ENCODE results near the gene ABLIM3.

ABLIM3 gene

GRCh38 chr5:149133795-149134777 is 7.2 kb upstream of the ABLIM3 start:
- DNase-seq, result no peak

DNA sequence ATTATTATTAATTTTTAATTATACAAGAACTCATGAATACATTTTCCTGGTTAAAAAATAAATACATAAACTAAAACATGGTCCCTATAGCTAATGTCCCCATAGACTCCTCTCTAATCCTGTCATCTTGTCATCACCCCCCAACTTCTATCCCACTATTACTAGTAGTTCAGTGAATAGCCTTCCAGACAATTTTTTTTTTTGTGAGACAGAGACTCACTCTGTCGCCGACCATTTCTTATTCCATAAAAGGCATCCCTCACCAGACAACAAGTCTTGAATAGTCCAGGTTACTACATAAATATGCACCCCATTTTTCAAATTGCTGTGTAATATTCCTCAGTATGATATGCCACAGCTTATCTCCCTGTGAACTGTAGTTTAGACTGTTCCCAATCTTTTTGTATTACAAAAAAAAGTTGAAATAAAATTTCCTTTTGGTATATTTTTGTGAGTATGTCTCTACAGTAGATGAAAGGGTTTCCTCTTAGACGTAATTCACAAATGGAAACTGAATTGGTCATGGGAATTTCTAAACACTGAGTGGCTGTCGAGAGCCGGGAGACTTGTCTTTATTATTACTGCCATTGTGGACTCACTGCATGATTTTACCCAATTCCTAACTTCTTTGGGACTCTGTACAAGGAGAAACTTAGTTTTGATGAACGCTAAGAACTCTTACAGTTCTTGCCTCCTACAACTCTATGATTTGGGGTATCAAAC is 6.4 kb upstream of the ABLIM3 start:
- no peak for DNase-seq

- DNase-seq, result no peak
These were observed 5.6 kb upstream of the ABLIM3 start for GRCh38 chr5:149135536-149136201.

GRCh38 chr5:149138182-149138923 is 2.9 kb upstream of the ABLIM3 start:
- DNase-seq, result no peak

DNA sequence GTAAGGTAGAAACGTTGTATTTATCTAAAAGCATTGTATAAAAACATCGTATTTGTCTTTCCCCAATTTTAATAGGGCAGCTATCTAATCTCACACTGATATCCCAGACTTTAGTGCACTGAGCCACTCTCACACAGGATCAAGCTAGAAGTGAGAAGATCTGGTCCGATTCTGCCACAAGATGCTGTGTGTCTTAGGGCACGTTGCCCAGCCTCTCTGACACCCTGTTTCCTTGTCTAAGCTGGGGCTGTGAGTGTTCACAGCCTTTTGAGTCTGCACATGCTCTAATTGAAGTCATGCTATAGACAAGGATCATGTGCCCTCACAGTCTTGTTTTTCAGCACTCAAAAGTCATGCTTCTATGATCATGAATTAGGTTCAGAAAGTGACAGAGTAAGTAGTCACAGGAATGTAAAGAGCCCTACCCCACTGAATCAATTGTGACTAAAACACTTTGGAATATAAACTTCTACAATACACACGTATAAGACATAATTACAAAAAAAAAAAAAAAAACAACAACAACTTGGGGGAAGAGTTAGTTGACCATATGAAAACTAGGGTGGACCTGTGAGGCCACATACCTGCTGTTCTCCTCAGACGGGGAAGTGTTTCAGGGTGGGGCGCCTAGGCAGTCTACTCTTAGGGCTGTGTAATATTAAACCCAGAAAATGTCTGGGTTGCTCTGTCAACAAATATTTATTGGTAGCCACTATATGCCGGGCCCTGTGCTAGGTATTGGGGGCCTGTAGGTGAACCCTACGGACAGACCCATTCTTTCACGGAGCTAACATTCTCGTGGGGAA is 893 bp upstream of the ABLIM3 start:
- DNase-seq, result no peak

DNA sequence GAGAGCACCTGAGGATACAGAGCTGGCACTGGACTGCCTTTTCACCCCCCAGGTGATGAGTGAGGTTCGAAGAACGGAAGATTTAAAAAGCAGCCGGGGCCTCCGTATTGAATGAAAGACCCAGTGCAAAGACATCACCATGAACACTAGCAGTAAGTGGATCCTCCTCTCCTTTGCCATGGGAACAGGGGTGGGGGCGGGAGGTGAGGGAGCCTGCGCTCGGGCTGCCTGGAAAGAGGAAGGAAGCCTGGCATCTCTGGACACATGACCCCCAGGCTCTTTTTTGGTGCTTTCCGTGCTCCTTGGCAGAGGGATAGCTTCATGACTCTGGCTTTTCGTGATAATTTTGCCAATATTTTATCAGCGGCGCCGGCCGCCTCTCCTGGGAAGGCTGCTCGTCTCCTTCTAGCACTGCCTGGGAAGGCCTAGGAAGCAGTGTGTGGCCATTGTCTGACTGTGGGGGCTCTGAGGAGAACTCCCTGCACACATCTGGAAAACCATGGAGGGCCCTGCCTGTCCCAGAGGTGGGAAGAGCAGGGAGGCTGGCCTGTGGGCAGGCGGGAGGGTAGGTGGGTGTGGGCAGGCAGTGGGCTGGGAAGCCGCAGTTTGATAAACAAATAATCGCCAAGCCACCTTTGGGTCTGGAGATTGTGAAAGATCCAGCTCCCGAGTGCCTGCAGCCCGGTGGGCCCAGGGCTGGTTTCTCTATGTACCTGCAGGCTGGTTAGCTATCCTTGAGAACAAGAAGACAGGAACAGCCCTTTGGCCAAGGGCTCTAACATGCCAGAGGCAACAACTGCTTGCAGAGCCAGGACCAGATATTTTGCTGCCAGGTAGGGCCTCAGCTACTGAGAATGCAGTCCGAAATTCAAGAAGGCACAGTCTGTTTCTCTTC is 911 bp downstream of the ABLIM3 start:
- no peak for DNase-seq

DNA sequence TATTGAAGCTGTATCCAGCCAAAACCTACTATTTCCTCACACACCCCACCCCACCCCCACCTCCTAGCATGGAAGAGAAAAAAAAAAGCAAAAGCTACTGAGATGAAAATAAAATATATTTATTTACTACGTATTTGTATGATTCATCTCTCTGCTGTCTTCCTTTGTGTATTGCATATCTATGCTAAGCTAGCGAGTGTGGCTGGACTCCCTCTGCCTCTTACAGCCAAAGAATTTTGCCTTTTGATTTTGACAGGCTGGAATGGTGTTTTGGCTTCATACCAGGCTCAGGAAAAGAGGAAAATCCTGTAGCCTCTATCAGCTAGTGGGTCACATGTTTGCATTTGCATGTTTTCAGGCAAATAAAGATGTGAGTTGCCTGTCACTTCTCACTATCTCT is 2.2 kb downstream of the ABLIM3 start:
- DNase-seq, result no peak

GRCh38 chr5:149144637-149145036 is 3.3 kb downstream of the ABLIM3 start:
- no peak for DNase-seq

- DNase-seq, result no peak
These were observed 3.8 kb downstream of the ABLIM3 start for GRCh38 chr5:149145138-149145537.

GRCh38 chr5:149147676-149148075 is 6.4 kb downstream of the ABLIM3 start:
- no peak for DNase-seq

DNA sequence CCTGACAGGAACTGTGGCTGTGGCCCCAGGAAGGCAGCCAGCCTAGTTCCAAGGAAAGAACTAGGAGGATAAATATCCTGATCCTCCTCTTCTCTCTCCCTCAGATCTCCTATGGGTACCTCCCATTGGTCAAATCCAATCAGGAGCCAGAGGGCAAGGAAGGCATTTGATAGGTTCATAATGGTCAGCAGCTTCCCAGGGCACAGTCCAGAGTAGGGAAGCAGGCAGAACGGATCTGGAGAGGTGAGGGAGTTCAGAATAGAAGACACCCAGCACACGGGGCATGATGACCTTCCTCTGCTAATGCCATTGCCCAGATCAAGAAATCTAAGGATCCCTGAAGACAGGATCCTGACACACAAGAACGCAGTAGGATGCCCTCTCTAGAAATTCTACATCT is 8.6 kb downstream of the ABLIM3 start:
- DNase-seq, result no peak

DNA sequence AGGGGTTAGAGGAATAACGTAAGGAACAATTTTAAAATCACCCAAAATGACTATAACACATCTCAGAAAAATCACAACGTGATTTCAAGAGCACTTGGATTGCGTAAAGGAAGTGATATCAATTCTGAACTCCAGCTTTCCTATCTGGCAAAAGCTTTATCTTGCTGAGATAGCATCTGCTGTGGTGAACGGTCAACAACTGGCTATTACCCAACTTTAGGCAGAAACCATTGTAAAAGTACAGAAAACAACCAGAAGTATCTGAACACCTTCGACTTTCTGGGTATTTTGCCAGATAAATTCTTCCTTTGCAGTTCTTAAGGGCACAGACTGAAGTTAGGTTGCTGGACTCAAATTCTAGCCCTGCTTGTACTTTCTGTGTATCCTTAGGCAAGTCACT is 9.2 kb downstream of the ABLIM3 start:
- DNase-seq, result no peak

DNA sequence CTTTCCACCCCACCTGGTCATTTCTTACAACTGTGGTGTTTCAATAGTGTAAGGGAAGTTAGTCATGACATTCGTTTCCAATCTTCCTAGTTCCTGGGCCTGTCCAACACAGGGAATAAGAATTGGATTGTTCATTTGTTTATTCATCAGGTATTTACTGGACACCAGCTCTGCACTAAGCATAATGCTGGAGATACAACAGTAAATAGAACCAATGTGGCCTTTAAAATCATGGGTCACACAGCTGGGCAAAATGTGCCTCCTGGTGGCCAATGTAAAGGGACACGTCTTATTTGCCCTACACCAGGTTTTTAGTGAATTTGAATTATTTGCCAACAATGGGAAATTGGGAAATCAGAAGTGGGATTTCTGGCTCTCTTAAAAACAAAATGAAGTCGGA is 10.4 kb downstream of the ABLIM3 start:
- no peak for DNase-seq

GRCh38 chr5:149152317-149152746 is 11.0 kb downstream of the ABLIM3 start:
- DNase-seq, result no peak

- no peak for DNase-seq
These were observed 12.0 kb downstream of the ABLIM3 start for GRCh38 chr5:149153193-149153750.

DNA sequence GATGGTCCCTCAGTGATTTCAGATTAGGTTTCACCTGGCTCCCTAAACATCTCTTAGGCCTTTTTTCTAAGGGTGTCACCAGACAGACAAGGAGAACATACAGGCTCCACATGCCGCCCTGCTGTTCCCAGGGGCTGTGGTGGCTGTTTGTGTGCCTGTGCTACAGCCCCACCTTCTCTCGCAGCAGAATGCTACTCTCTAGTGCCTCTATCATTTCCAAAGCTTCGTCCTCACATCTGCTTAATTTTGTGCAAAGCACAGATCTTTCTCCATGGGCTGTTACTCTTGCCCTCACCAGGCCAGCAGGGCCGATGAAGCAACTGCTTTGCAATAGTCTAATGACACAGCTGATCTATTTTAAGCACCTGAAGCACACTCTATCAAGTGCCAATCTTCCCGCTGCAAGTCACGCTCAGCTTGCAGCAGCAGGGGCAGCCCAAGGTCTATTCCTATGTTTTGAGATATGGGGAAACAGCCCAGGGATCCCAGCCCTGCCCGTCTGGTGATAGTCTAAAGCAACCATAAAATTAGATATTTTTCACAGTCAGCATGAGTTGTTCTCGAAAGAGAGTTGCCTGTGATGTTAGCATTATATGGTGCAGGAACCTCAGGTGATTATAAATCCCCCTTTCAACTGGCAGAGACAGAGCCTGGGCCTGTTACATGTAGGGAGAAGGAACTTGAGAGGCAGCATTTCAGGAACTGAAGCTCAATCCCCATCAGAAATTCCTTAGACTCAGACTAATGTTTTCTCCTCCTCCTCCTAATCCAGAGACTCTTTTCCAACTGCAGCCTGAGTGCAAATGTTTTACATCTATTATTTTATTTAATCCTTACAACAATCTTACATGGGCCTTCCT is 12.7 kb downstream of the ABLIM3 start:
- DNase-seq, result no peak

DNA sequence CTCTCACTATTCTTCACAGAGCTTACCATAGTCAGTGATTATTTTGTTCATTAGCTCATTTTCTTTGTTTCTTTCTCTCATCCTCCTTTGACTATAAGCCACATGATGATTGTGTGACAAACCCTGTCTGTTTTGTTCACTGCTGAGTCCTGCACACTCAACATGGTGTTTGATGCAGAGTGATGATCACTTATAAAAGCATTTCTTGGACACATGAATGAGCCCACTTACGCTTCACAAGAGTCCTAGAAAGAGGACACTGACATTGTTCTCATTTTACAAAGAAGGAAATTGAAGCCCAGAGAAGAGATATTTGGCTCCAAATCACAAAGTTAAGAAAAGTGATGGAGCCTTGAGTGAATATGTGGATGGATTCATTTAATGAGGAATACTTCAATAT is 13.4 kb downstream of the ABLIM3 start:
- no peak for DNase-seq

DNA sequence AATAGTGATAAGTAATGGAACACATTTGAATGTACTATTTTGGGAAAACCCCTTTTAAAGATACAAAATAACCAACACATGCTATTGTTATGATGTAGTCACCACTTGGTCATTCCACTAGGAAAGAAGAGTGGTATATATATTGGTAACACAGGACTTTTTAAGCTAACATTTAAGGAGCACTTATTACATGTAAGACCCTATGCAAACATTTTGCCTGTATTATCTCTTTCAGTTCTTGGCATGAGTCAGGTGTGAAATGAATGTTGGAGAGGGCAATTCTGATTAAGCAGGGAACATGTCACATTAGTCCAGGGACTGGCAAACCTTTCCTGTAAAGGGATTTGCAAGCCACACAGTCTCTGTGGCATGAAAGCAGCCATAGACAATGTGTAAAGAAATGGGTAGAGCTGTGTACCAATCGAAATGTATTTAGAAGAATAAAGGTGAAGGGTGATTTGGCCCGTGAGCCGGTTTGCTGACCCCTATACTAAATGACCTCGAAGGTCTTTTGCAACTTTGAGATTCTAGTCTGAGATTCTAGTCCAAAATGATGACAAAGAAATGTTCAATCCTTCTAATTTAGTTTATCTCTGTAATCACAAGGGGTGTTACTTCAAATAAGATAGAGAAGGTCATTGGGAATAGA is 15.3 kb downstream of the ABLIM3 start:
- DNase-seq, result no peak

GRCh38 chr5:149157330-149157729 is 16.0 kb downstream of the ABLIM3 start:
- no peak for DNase-seq
